HepG2 (cell line): ENCODE measurements around the gene TXNL4B. TPM values are rescaled to one million over a fixed set of nuclear protein-coding genes. Genes with fewer than 3 reads are reported as not detected.

Source experiments
- ATF7-NPFF ChIP-seq: sonication (generic); formaldehyde crosslinking; IDR thresholded peaks from 2 replicates; pipeline ENCODE4 v1.8.1; 2023; ENCODE audit warnings: mild to moderate bottlenecking, low read depth, missing genetic modification reagents, moderate library complexity
- CBX5 ChIP-seq: sonication (generic); formaldehyde crosslinking; IDR thresholded peaks from 2 replicates; pipeline ENCODE4 v1.4.0; 2020; ENCODE audit warnings: missing genetic modification reagents, borderline replicate concordance
- CEBPG ChIP-seq: IDR thresholded peaks from 2 replicates; pipeline ENCODE4 v1.6.1; 2016
- DRAP1 ChIP-seq: IDR thresholded peaks from 2 replicates; pipeline ENCODE4 v1.6.1; 2016; ENCODE audit warnings: missing genetic modification reagents, missing compliant biosample characterization
- EED ChIP-seq: sonication (generic); formaldehyde crosslinking; IDR thresholded peaks from 2 replicates; pipeline ENCODE4 v1.5.0; 2020; ENCODE audit warnings: mild to moderate bottlenecking, missing genetic modification reagents
- GLI4 ChIP-seq: sonication (generic); formaldehyde crosslinking; IDR thresholded peaks from 2 replicates; pipeline ENCODE4 v1.5.1; 2020; ENCODE audit warnings: missing genetic modification reagents, mild to moderate bottlenecking, moderate library complexity, borderline replicate concordance
- IRF1 ChIP-seq: sonication (generic); formaldehyde crosslinking; IDR thresholded peaks from 2 replicates; pipeline ENCODE4 v1.4.0; 2020; ENCODE audit warnings: low read depth, mild to moderate bottlenecking, missing genetic modification reagents
- KDM1A ChIP-seq: IDR thresholded peaks from 2 replicates; pipeline ENCODE4 v1.6.1; 2016; ENCODE audit warnings: missing compliant biosample characterization
- MAF1 ChIP-seq: sonication (generic); formaldehyde crosslinking; IDR thresholded peaks from 2 replicates; pipeline ENCODE4 v1.5.0; 2020; ENCODE audit warnings: missing genetic modification reagents, borderline replicate concordance
- MIER3 ChIP-seq: IDR thresholded peaks from 2 replicates; pipeline ENCODE4 v1.6.1; 2016; ENCODE audit warnings: missing compliant biosample characterization, borderline replicate concordance
- PCBP2 ChIP-seq: fragments of 200-400 bp; formaldehyde crosslinking; optimal IDR thresholded peaks from 2 replicates; pipeline ENCODE3; 2018; ENCODE audit warnings: low read length, low read depth; ENCODE audit not compliant: poor library complexity, severe bottlenecking
- REL ChIP-seq: sonication (generic); formaldehyde crosslinking; conservative IDR thresholded peaks from 2 replicates; pipeline ENCODE4 v1.8.0; 2022; ENCODE audit warnings: mild to moderate bottlenecking, missing genetic modification reagents, moderate library complexity
- SALL1 ChIP-seq: sonication (generic); formaldehyde crosslinking; IDR thresholded peaks from 2 replicates; pipeline ENCODE4 v1.8.0; 2022; ENCODE audit warnings: mild to moderate bottlenecking, missing genetic modification reagents
- SSRP1 ChIP-seq: IDR thresholded peaks from 2 replicates; pipeline ENCODE4 v1.6.1; 2016; ENCODE audit warnings: control low read depth
- YEATS4 ChIP-seq: sonication (generic); formaldehyde crosslinking; IDR thresholded peaks from 2 replicates; pipeline ENCODE4 v1.4.0; 2020; ENCODE audit warnings: missing genetic modification reagents, borderline replicate concordance
- ZFP36 ChIP-seq: fragments of 150-350 bp; IDR thresholded peaks from 2 replicates; pipeline ENCODE4 v1.6.1; 2018; ENCODE audit warnings: borderline replicate concordance, low read length, low read depth; ENCODE audit not compliant: partially characterized antibody
- ZMAT5 ChIP-seq: sonication (generic); formaldehyde crosslinking; IDR thresholded peaks from 2 replicates; pipeline ENCODE4 v1.5.0; 2020; ENCODE audit warnings: mild to moderate bottlenecking, low read depth, missing genetic modification reagents, borderline replicate concordance
- ZNF354B ChIP-seq: sonication (generic); formaldehyde crosslinking; IDR thresholded peaks from 2 replicates; pipeline ENCODE4 v1.8.0; 2022; ENCODE audit warnings: mild to moderate bottlenecking, missing genetic modification reagents
- ZNF441 ChIP-seq: sonication (generic); formaldehyde crosslinking; IDR thresholded peaks from 2 replicates; pipeline ENCODE4 v1.7.0; 2021; ENCODE audit warnings: missing genetic modification reagents, borderline replicate concordance
- ZNF546 ChIP-seq: sonication (generic); formaldehyde crosslinking; conservative IDR thresholded peaks from 2 replicates; pipeline ENCODE4 v1.8.1; 2023; ENCODE audit warnings: mild to moderate bottlenecking, missing genetic modification reagents
- ZNF549 ChIP-seq: sonication (generic); formaldehyde crosslinking; IDR thresholded peaks from 2 replicates; pipeline ENCODE4 v1.5.0; 2020; ENCODE audit warnings: missing genetic modification reagents
- ZSCAN22 ChIP-seq: sonication (generic); formaldehyde crosslinking; IDR thresholded peaks from 2 replicates; pipeline ENCODE4 v1.4.0; 2020; ENCODE audit warnings: mild to moderate bottlenecking, missing genetic modification reagents
- polyA plus RNA-seq, 8 experiments: library from polyadenylated mRNA; depleted of rRNA in 3 of 8; stranded (reverse) in 7 of 8; unstranded in 1 of 8; fragments of >200 nt; fragmentation: Illumina TruSeq in 4 of 8; extraction: Trizol in 4 of 8; gene quantifications; 2 replicates each; pipeline versions ENCODE4 v1.2.1 to v1.2.3, GENCODE V29; 2011 to 2016; ENCODE audit warnings: low read depth in 4 of 8, missing spikeins in 1 of 8, mixed read lengths in 1 of 8; ENCODE audit not compliant: insufficient read depth in 1 of 8
- total RNA-seq, 5 experiments: library from RNA; depleted of rRNA; stranded (reverse); fragments of >200 nt; fragmentation: Illumina TruSeq; extraction: Trizol; gene quantifications; 2 replicates each; pipeline ENCODE4 v1.2.3, GENCODE V29; 2016; ENCODE audit warnings: low read depth in 1 of 5
- TF ChIP-seq, protein P1 (sequence below): IDR thresholded peaks from 2 replicates; pipeline ENCODE4 v1.6.1; 2016; ENCODE audit warnings: low read depth
- TF ChIP-seq, protein P2 (sequence below): sonication (generic); formaldehyde crosslinking; conservative IDR thresholded peaks from 2 replicates; pipeline ENCODE4 v1.4.0; 2020; ENCODE audit warnings: missing genetic modification reagents
- TF ChIP-seq, protein P3 (sequence below): sonication (generic); formaldehyde crosslinking; IDR thresholded peaks from 2 replicates; pipeline ENCODE4 v1.4.0; 2020; ENCODE audit warnings: mild to moderate bottlenecking, missing genetic modification reagents

Gene TXNL4B
- total and polyA plus RNA-seq, 2 of the 13 experiments (the other 11 are each of a cell fraction or from before 2014, with no cell fraction given): 17.4 to 18.3 TPM

DNA sequence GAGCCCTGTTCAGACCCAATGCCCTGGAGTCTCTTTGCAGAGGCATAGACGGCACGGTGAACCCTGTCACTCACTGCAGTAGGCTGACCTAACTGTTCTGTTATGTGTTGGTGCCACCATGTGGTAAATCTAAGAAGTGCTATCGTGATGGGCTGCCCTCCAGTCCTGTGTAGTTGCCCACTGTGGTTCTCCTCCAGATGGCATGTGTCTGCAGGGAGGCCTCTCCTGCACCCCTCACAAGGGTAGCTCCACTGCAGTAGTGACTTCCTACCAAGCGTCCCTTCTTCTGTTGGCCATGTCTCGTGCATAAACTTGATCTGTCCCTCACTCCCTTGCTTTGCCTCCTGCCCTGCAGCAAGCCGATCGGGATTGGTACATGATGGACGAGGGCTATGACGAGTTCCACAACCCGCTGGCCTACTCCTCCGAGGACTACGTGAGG, 6.0 kb upstream of the TXNL4B start (continued):
- TF ChIP-seq PCBP2: no peak
- 0 out of 2 replicates have a peak, but pooled peaks have one; percentile 29 for TF ChIP-seq DRAP1 (CRISPR knock-in tag)
- TF ChIP-seq, protein P1, sequence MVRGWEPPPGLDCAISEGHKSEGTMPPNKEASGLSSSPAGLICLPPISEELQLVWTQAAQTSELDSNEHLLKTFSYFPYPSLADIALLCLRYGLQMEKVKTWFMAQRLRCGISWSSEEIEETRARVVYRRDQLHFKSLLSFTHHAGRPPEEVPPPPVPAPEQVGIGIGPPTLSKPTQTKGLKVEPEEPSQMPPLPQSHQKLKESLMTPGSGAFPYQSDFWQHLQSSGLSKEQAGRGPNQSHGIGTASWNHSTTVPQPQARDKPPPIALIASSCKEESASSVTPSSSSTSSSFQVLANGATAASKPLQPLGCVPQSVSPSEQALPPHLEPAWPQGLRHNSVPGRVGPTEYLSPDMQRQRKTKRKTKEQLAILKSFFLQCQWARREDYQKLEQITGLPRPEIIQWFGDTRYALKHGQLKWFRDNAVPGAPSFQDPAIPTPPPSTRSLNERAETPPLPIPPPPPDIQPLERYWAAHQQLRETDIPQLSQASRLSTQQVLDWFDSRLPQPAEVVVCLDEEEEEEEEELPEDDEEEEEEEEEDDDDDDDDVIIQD (CRISPR knock-in tag): no peak
- 0 out of 2 replicates have a peak, but pooled peaks have one; percentile 33 for TF ChIP-seq GLI4 (CRISPR knock-in tag)
- TF ChIP-seq, protein P2, sequence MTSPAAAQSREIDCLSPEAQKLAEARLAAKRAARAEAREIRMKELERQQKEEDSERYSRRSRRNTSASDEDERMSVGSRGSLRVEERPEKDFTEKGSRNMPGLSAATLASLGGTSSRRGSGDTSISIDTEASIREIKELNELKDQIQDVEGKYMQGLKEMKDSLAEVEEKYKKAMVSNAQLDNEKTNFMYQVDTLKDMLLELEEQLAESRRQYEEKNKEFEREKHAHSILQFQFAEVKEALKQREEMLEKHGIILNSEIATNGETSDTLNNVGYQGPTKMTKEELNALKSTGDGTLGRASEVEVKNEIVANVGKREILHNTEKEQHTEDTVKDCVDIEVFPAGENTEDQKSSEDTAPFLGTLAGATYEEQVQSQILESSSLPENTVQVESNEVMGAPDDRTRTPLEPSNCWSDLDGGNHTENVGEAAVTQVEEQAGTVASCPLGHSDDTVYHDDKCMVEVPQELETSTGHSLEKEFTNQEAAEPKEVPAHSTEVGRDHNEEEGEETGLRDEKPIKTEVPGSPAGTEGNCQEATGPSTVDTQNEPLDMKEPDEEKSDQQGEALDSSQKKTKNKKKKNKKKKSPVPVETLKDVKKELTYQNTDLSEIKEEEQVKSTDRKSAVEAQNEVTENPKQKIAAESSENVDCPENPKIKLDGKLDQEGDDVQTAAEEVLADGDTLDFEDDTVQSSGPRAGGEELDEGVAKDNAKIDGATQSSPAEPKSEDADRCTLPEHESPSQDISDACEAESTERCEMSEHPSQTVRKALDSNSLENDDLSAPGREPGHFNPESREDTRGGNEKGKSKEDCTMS: no peak
- no peak for TF ChIP-seq SSRP1
- no peak for TF ChIP-seq ZNF441 (CRISPR knock-in tag)
- TF ChIP-seq ZMAT5 (CRISPR knock-in tag): no peak
- peak; percentile 44; the same call in 1 of the 2 replicates for TF ChIP-seq SALL1 (CRISPR knock-in tag)
- 0 out of 2 replicates have a peak, but pooled peaks have one; percentile 23 for TF ChIP-seq CBX5 (CRISPR knock-in tag)
- TF ChIP-seq CEBPG (CRISPR knock-in tag): no peak
- TF ChIP-seq ZFP36: no peak
- no peak for TF ChIP-seq IRF1
- no peak for TF ChIP-seq ZNF549 (CRISPR knock-in tag)
- TF ChIP-seq MAF1: no peak
- peak; percentile 70 for TF ChIP-seq EED (CRISPR knock-in tag)
- TF ChIP-seq MIER3: peak; percentile 68; the same call in 1 of the 2 replicates
- no peak for TF ChIP-seq ATF7-NPFF (CRISPR knock-in tag)
- TF ChIP-seq, protein P3, sequence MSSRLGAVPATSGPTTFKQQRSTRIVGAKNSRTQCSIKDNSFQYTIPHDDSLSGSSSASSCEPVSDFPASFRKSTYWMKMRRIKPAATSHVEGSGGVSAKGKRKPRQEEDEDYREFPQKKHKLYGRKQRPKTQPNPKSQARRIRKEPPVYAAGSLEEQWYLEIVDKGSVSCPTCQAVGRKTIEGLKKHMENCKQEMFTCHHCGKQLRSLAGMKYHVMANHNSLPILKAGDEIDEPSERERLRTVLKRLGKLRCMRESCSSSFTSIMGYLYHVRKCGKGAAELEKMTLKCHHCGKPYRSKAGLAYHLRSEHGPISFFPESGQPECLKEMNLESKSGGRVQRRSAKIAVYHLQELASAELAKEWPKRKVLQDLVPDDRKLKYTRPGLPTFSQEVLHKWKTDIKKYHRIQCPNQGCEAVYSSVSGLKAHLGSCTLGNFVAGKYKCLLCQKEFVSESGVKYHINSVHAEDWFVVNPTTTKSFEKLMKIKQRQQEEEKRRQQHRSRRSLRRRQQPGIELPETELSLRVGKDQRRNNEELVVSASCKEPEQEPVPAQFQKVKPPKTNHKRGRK (CRISPR knock-in tag): no peak
- no peak for TF ChIP-seq REL
- TF ChIP-seq YEATS4 (CRISPR knock-in tag): no peak
- no peak for TF ChIP-seq KDM1A (CRISPR knock-in tag)
- no peak for TF ChIP-seq ZSCAN22 (CRISPR knock-in tag)
- no peak for TF ChIP-seq ZNF546 (CRISPR knock-in tag)
- no peak for TF ChIP-seq ZNF354B
